Esophagus squamous epithelium (tissue), 5 donors: ENCODE data around the gene KCNJ10. TPM values are rescaled to one million over a fixed set of nuclear protein-coding genes. Genes with fewer than 3 reads are reported as not detected.

Experiments used
- DNase-seq: peaks from one replicate; lab custom pipeline; 2025; lab: John Stamatoyannopoulos, UW
- H3K27ac ChIP-seq, 4 donors: fragments of 200-600 bp; sonication (generic); one replicate each; pipeline ENCODE4 v1.5.1; 2016 to 2019; ENCODE audit warnings: mild to moderate bottlenecking in 1 of 4
- H3K27me3 ChIP-seq, 4 donors: fragments of 200-600 bp; sonication (generic); 1 replicate in 3 of 4; 2 replicates in 1 of 4; pipeline versions ENCODE4 v1.5.1 to v1.6.0; 2017 to 2021; ENCODE audit warnings: antibody characterized with exemption in 1 of 4
- H3K36me3 ChIP-seq, 3 donors: fragments of 200-600 bp; sonication (generic); one replicate each; pipeline ENCODE4 v1.5.1; 2016 to 2019
- H3K4me1 ChIP-seq, 3 donors: fragments of 200-600 bp; sonication (generic); one replicate each; pipeline ENCODE4 v1.5.1; 2017 to 2019
- H3K4me3 ChIP-seq, 4 donors: fragments of 200-600 bp; sonication (generic); 1 replicate in 3 of 4; 2 replicates in 1 of 4; pipeline ENCODE4 v1.5.1; 2016 to 2019; ENCODE audit warnings: mild to moderate bottlenecking in 2 of 4, moderate library complexity in 1 of 4
- H3K9me3 ChIP-seq, 3 donors: fragments of 200-600 bp; sonication (generic); one replicate each; pipeline ENCODE4 v1.5.1; 2016 to 2019
- POLR2A ChIP-seq, 4 donors: fragments of 450-650 bp; IDR thresholded peaks; one replicate each; pipeline ENCODE4 v1.6.1; 2017; ENCODE audit warnings: antibody characterized with exemption in 4 of 4, mild to moderate bottlenecking in 4 of 4, moderate library complexity in 3 of 4
- WGBS, 2 donors: methylation state at CpG; one replicate each; pipeline ENCODE4 v1.1.5; 2018; 5-methylcytosine and 5-hydroxymethylcytosine counted together
- intact Hi-C: fragments of 100-400 bp; cut with DNase I; formaldehyde crosslinking; loops from one replicate; pipeline ENCODE4 v1.15.0; 2022
- total RNA-seq, 4 donors: library from RNA; depleted of rRNA; stranded (reverse); fragments of >200 nt; gene quantifications; one replicate each; pipeline ENCODE4 v1.1.0, GENCODE V29; 2016
- TF ChIP-seq, protein P1 (sequence below), 6 experiments: fragments of 450-650 bp in 4 of 6; fragments of 200-600 bp in 2 of 6; sonication (generic) in 2 of 6; IDR thresholded peaks; one replicate each; pipeline ENCODE4 v1.5.1; 2016 to 2019; ENCODE audit warnings: antibody characterized with exemption in 6 of 6, mild to moderate bottlenecking in 4 of 6, moderate library complexity in 4 of 6
- donor health status: DM: yes; HTN: yes; CAD: no.

KCNJ10 gene
- total RNA-seq, 4 donors from 2014 or later = 0.59 TPM; not detected in 3

DNA sequence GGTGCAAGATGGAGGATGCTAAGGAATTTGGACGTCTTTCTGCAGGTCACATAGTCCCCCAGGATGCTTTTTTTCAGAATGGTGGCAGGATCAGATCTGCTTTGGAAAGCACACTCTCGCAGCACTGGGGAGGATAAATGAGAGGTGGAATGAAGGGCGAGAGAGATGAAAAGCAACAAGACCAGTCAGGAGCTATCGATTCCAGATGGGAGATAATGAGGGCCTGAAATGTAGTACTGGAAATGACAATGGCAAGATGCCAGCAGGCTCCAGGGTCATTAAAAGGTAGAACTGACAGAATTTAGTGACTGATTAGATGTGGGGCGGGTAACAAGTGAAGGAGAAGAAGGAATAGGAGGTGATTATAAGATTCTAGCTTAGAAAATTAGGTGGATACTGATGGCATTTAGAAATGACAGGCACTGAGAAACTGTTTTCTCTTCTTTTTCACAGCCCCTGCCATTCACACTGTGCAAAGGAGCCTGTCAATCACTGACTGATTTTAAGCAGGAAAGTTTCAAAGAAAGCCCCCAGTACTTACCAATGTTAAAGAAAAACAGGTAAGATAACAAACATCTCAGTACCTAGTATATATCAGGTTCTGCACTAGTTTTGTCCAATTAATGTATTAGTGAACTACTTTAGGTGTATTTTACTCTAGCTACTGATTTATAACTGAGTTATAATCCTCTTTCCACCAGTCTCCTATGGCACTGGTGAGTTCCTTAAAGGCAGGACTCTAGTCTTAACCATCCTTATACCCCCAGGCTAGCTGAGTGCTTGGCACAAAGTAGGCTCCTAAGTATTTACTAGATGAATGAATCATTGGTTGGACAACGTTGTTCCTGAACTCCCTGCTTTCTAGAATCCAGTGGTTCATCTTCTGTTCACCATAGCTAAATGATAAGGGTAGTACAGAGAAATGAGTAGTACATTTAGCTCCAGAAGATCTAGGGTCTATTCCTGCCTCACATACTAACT, 47.3 kb downstream of the KCNJ10 start:
- H3K36me3 ChIP-seq = no peaks in the 10 kb centered on the region
- TF ChIP-seq, protein P1, sequence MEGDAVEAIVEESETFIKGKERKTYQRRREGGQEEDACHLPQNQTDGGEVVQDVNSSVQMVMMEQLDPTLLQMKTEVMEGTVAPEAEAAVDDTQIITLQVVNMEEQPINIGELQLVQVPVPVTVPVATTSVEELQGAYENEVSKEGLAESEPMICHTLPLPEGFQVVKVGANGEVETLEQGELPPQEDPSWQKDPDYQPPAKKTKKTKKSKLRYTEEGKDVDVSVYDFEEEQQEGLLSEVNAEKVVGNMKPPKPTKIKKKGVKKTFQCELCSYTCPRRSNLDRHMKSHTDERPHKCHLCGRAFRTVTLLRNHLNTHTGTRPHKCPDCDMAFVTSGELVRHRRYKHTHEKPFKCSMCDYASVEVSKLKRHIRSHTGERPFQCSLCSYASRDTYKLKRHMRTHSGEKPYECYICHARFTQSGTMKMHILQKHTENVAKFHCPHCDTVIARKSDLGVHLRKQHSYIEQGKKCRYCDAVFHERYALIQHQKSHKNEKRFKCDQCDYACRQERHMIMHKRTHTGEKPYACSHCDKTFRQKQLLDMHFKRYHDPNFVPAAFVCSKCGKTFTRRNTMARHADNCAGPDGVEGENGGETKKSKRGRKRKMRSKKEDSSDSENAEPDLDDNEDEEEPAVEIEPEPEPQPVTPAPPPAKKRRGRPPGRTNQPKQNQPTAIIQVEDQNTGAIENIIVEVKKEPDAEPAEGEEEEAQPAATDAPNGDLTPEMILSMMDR (IDR thresholded peaks at IDR 0.05) = no peak
- 57 to 60% methylated on average over 6 of the region's 6 CpGs for WGBS, 2 donors
- H3K9me3 ChIP-seq = no peaks in the 10 kb centered on the region
- H3K27ac ChIP-seq = no peak overlapping the region
- peaks cover 0 to 33% (median 7%) of the 10 kb centered on the region in 3 donors for H3K4me1 ChIP-seq
- DNase-seq = no peak
- H3K27me3 ChIP-seq = no peaks in the 10 kb centered on the region
- intact Hi-C loops = no loop called here
- no peak overlapping the region for H3K4me3 ChIP-seq

DNA sequence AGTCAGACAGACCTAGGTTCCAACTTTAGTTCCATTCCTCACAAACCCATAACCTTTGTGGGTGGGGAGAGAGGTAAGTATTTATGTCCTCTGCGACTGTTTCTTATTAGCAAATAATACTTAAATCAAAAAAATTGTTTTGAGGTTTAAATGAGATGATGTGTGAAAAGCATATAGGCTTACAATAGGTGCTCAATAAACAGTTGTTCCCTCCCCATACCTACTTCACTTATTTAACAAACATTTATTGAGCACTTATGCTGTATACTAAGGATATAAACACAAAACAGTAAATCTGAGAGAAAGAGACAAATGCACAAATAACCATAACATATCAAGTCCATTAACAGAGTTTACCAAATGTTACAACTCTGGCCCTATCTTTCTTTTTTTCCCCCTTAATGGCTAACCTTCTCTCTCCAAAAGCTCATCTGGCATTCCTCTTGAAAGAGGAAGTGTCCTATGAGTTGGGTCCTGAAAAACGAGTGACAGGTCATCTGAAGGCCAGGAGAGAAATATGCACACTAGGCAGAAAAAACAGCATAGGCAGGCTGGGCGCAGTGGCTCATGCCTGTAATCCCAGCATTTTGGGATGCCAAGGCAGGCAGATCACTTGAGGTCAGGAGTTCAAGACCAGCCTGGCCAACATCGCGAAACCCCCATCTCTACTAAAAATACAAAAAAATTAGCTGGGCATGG, 48.4 kb downstream of the KCNJ10 start:
- Histone ChIP-seq H3K36me3 (no peaks in the 10 kb centered on the region), H3K4me1 (peaks cover 0 to 33% (median 7%) of the 10 kb centered on the region in 3 donors), H3K27me3 (no peaks in the 10 kb centered on the region), H3K9me3 (no peaks in the 10 kb centered on the region), H3K27ac (no peak overlapping the region), H3K4me3 (no peak overlapping the region)
- intact Hi-C loops = no loop called here
- WGBS, 2 donors = 68 to 79% methylated on average over 5 of the region's 5 CpGs
- TF ChIP-seq, protein P1 (IDR thresholded peaks at IDR 0.05) = no peak
- no peak for TF ChIP-seq POLR2A (IDR thresholded peaks at IDR 0.05)
- no peak for DNase-seq

DNA sequence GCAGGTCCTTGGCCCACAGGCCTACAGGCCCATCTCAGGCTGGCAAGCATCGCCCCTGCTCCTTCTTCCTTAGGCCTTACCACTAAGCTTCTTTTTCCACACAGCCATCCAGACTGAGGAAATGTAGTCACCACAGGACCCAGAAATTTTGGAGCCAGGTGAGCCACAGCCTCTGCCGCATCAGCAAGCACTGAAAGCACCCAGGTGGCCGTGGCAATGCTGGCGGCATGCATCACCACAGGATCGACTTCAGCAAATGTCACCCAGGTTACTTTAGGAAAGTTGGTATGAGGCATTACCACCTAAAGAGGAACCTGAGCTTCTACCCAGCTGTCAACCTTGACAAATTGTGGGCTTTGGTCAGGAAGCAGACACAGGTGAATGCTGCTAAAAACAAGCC, 49.8 kb downstream of the KCNJ10 start:
- intact Hi-C loops = no loop called here
- no peaks in the 10 kb centered on the region for H3K36me3 ChIP-seq
- DNase-seq = no peak

DNA sequence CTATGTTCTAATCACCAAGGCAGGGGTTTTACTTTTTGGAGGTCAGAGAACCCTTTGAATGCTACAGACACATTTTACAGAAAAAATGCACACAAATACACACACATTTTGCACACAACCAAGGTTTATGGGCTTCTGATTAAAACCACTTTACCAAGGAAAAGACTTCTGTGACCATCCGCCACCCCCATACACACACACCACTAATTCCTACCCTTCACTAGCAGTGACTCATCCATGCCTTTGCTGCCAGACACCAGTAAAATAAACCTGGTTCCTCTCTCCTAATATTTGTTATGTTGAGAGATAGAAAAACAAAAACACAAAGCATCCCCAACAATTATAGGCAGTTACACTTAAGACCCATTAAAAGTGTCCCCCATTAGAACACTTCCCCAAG, 51.1 kb downstream of the KCNJ10 start:
- WGBS, 2 donors = 45 to 47% methylated on average over 1 of the region's 1 CpG
- TF ChIP-seq POLR2A (IDR thresholded peaks at IDR 0.05) = no peak
- TF ChIP-seq, protein P1 (IDR thresholded peaks at IDR 0.05) = no peak
- Histone ChIP-seq H3K4me3 (no peak overlapping the region), H3K36me3 (no peaks in the 10 kb centered on the region), H3K27ac (no peak overlapping the region), H3K4me1 (peaks cover 0 to 33% (median 4%) of the 10 kb centered on the region in 3 donors), H3K27me3 (no peaks in the 10 kb centered on the region), H3K9me3 (no peaks in the 10 kb centered on the region)
- intact Hi-C loops = no loop called here
- no peak for DNase-seq

More for the DNA sequence above, 49.8 kb downstream of the KCNJ10 start:
- no peak overlapping the region for H3K4me3 ChIP-seq
- 82 to 87% methylated on average over 3 of the region's 5 CpGs for WGBS, 2 donors
- TF ChIP-seq, protein P1 (IDR thresholded peaks at IDR 0.05) = no peak
- no peak for TF ChIP-seq POLR2A (IDR thresholded peaks at IDR 0.05)
- no peaks in the 10 kb centered on the region for H3K27me3 ChIP-seq
- H3K27ac ChIP-seq = no peak overlapping the region
- H3K4me1 ChIP-seq = peaks cover 0 to 33% (median 7%) of the 10 kb centered on the region in 3 donors
- no peaks in the 10 kb centered on the region for H3K9me3 ChIP-seq

DNA sequence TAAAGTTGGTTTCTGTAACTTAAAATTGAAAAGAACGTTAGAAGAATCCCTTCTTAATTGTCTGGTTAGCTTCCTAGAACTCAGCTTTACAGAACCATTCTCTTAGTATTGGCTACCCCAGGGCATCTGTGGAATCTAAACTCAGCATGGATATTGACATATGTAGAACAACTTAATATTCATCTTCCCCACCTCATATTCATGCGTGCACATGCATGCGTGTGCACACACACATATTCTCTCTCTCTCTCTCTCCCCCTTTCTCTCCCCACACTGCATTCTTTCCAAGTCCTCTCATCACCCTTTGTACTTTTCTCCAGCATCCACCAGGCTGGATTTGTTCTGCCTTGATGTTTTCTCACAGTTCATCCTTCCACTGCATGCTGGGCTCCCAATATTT, 51.6 kb downstream of the KCNJ10 start:
- no peak overlapping the region for H3K4me3 ChIP-seq
- no peak for DNase-seq
- 68 to 72% methylated on average over 3 of the region's 3 CpGs for WGBS, 2 donors
- H3K9me3 ChIP-seq = no peaks in the 10 kb centered on the region
- TF ChIP-seq, protein P1 (IDR thresholded peaks at IDR 0.05) = no peak
- no peak for TF ChIP-seq POLR2A (IDR thresholded peaks at IDR 0.05)
- peaks cover 0 to 4% (median 0%) of the 10 kb centered on the region in 4 donors for H3K27me3 ChIP-seq
- H3K36me3 ChIP-seq = no peaks in the 10 kb centered on the region
- peaks cover 0 to 33% (median 4%) of the 10 kb centered on the region in 3 donors for H3K4me1 ChIP-seq
- intact Hi-C loops = no loop called here
- no peak overlapping the region for H3K27ac ChIP-seq
